Loucy (cell line): ENCODE results near the gene BIN1.
A peak's percentile ranks its signal among the peaks of the same experiment; 100 is the strongest.

ENCODE experiments used
- H2AFZ ChIP-seq: fragments of 200-600 bp; sonication (generic); 2 replicates; pipeline ENCODE4 v1.6.0; 2016; ENCODE audit warnings: antibody characterized with exemption, mild to moderate bottlenecking, low read length, moderate library complexity
- H3F3A ChIP-seq: fragments of 200-600 bp; 2 replicates; pipeline ENCODE4 v1.6.0; 2016; ENCODE audit warnings: antibody characterized with exemption, low read depth, mild to moderate bottlenecking
- H3K27me3 ChIP-seq: fragments of 200-600 bp; sonication (generic); 2 replicates; pipeline ENCODE4 v1.6.1; 2014; ENCODE audit warnings: low read length, mild to moderate bottlenecking; ENCODE audit not compliant: insufficient read depth, poor library complexity, severe bottlenecking
- H3K36me3 ChIP-seq: fragments of 200-600 bp; sonication (generic); 2 replicates; pipeline ENCODE4 v1.6.1; 2016; ENCODE audit warnings: low read length; ENCODE audit not compliant: insufficient read depth
- H3K4me1 ChIP-seq: fragments of 200-600 bp; sonication (generic); 2 replicates; pipeline ENCODE4 v1.5.1; 2014; ENCODE audit warnings: low read length, mild to moderate bottlenecking; ENCODE audit not compliant: insufficient read depth, poor library complexity, severe bottlenecking
- H3K4me2 ChIP-seq: fragments of 200-600 bp; sonication (generic); 2 replicates; pipeline ENCODE4 v1.6.0; 2014; ENCODE audit warnings: antibody characterized with exemption, low read length, low read depth, mild to moderate bottlenecking; ENCODE audit not compliant: poor library complexity, severe bottlenecking
- H3K4me3 ChIP-seq: fragments of 200-600 bp; sonication (generic); 2 replicates; pipeline ENCODE4 v1.5.1; 2014; ENCODE audit warnings: low read length, mild to moderate bottlenecking, mixed read lengths; ENCODE audit not compliant: poor library complexity, severe bottlenecking
- H3K79me2 ChIP-seq: fragments of 200-600 bp; sonication (generic); 2 replicates; pipeline ENCODE4 v1.6.1; 2014; ENCODE audit warnings: low read length; ENCODE audit not compliant: insufficient read depth
- H3K9ac ChIP-seq: fragments of 200-600 bp; sonication (generic); 2 replicates; pipeline ENCODE4 v1.6.0; 2014; ENCODE audit warnings: mild to moderate bottlenecking, low read depth, low read length, moderate library complexity; ENCODE audit not compliant: poor library complexity, severe bottlenecking
- H3K9me2 ChIP-seq: fragments of 200-600 bp; sonication (generic); replicated peaks from 2 replicates; pipeline ENCODE4 v1.6.1; 2016; ENCODE audit warnings: low read depth, low read length, mixed read lengths
- H3K9me3 ChIP-seq: fragments of 200-600 bp; sonication (generic); 2 replicates; pipeline ENCODE4 v1.6.1; 2014; ENCODE audit warnings: mild to moderate bottlenecking, antibody characterized with exemption, low read length, low read depth; ENCODE audit not compliant: insufficient read depth
- H4K20me1 ChIP-seq: fragments of 200-600 bp; sonication (generic); 2 replicates; pipeline ENCODE4 v1.6.0; 2014; ENCODE audit warnings: antibody characterized with exemption, low read length, mild to moderate bottlenecking; ENCODE audit not compliant: insufficient read depth, poor library complexity, severe bottlenecking
- EZH2phosphoT487 ChIP-seq: fragments of 200-600 bp; IDR thresholded peaks from 2 replicates; pipeline ENCODE4 v1.6.1; 2018; ENCODE audit warnings: antibody characterized with exemption, mild to moderate bottlenecking, moderate library complexity, borderline replicate concordance
- TF ChIP-seq, protein P1 (sequence below): fragments of 200-600 bp; sonication (generic); conservative IDR thresholded peaks from 2 replicates; pipeline ENCODE4 v1.5.1; 2014; ENCODE audit warnings: mild to moderate bottlenecking, antibody characterized with exemption, low read length

The BIN1 gene

DNA sequence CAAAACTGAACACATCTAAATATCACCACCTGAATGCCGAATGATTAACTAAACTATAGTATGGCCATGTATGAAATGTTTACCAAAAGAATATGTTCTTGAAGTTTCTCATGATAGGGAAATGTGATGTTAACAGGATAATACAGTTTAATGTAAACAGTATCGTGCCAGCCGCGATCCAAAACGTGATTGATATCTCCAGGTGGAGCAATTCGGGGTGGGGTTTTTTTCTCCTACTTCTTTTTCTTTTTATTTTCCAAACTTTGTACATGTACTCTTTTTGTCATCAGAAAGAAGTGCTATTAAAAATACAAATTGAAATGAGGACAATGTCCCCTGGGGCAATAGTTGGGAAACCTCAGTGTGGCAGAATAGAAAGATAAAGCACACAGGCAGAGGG is 4.0 kb upstream of the BIN1 start:
- TF ChIP-seq EZH2phosphoT487: no peak
- TF ChIP-seq, protein P1, sequence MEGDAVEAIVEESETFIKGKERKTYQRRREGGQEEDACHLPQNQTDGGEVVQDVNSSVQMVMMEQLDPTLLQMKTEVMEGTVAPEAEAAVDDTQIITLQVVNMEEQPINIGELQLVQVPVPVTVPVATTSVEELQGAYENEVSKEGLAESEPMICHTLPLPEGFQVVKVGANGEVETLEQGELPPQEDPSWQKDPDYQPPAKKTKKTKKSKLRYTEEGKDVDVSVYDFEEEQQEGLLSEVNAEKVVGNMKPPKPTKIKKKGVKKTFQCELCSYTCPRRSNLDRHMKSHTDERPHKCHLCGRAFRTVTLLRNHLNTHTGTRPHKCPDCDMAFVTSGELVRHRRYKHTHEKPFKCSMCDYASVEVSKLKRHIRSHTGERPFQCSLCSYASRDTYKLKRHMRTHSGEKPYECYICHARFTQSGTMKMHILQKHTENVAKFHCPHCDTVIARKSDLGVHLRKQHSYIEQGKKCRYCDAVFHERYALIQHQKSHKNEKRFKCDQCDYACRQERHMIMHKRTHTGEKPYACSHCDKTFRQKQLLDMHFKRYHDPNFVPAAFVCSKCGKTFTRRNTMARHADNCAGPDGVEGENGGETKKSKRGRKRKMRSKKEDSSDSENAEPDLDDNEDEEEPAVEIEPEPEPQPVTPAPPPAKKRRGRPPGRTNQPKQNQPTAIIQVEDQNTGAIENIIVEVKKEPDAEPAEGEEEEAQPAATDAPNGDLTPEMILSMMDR: no peak

DNA sequence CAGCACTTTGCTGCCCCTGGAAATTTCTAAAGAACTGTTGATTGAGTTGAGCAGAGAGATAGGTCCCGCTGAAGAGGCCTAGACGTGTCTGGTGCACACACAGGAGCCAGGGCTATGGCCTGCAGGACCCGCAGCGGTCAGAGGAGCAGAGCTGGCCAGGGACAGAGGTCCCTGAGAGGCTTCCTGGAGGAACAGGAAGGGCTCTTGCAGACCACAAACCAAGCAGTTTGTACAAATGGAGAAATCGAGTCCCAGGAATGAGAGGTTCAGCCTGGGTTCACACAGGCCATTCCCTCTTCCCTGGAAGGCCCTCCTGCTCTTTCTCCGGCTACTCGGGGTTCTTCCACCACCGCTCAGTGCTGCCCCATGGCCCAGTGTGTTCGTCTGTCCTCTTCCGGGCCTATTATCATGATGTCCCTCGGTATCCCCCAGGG is 1.2 kb upstream of the BIN1 start:
- no peaks in the 10 kb centered on the region for H3K36me3 ChIP-seq
- H3K9me3 ChIP-seq: no peaks in the 10 kb centered on the region
- H3F3A ChIP-seq: no peaks in the 10 kb centered on the region
- peak overlapping the region; percentile 83 for H3K4me2 ChIP-seq
- TF ChIP-seq, protein P1: no peak
- no peak for TF ChIP-seq EZH2phosphoT487
- H3K27me3 ChIP-seq: peaks cover 13% of the 10 kb centered on the region
- H3K4me1 ChIP-seq: no peaks in the 10 kb centered on the region
- H3K79me2 ChIP-seq: no peaks in the 10 kb centered on the region
- H3K4me3 ChIP-seq: peak overlapping the region; percentile 83
- H2AFZ ChIP-seq: peak overlapping the region; percentile 99
- H3K9me2 ChIP-seq: no peaks in the 10 kb centered on the region
- H3K9ac ChIP-seq: no peak overlapping the region
- no peaks in the 10 kb centered on the region for H4K20me1 ChIP-seq

More for the DNA sequence above, 4.0 kb upstream of the BIN1 start:
- H3K4me1 ChIP-seq: no peaks in the 10 kb centered on the region
- no peaks in the 10 kb centered on the region for H3K79me2 ChIP-seq
- no peaks in the 10 kb centered on the region for H3F3A ChIP-seq
- H3K9me3 ChIP-seq: no peaks in the 10 kb centered on the region
- no peaks in the 10 kb centered on the region for H3K36me3 ChIP-seq
- no peak overlapping the region for H3K4me3 ChIP-seq
- no peaks in the 10 kb centered on the region for H4K20me1 ChIP-seq
- H3K9me2 ChIP-seq: no peaks in the 10 kb centered on the region
- H3K4me2 ChIP-seq: no peak overlapping the region
- no peak overlapping the region for H2AFZ ChIP-seq
- H3K27me3 ChIP-seq: peaks cover 13% of the 10 kb centered on the region
- H3K9ac ChIP-seq: no peak overlapping the region

DNA sequence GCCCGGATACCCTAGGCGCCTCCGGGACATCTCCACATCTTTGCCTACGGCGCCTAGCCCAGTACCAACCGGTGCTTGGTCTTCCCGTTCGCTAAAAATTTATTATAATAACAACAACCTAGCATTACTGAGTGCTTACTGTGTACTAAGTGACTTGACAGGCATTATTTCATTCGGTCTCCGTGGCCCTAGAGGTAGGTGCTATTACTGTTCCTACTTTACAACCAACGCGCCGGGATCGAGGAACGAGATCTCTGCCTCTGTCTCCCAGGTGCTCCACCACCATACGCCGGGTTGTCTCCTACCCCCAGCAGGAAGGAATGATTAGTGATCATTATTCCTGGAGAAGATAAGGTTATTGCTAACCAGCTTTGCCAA is 657 bp upstream of the BIN1 start:
- peak overlapping the region; percentile 58 for H3K9ac ChIP-seq
- TF ChIP-seq, protein P1: no peak
- no peak for TF ChIP-seq EZH2phosphoT487

More for the DNA sequence above, 657 bp upstream of the BIN1 start:
- no peaks in the 10 kb centered on the region for H3K36me3 ChIP-seq
- H3K9me3 ChIP-seq: no peaks in the 10 kb centered on the region
- H3K9me2 ChIP-seq: no peaks in the 10 kb centered on the region
- H3K27me3 ChIP-seq: peaks cover 13% of the 10 kb centered on the region
- H4K20me1 ChIP-seq: no peaks in the 10 kb centered on the region
- no peaks in the 10 kb centered on the region for H3K4me1 ChIP-seq
- no peaks in the 10 kb centered on the region for H3K79me2 ChIP-seq
- peak overlapping the region; percentile 83 for H3K4me3 ChIP-seq
- peak overlapping the region; percentile 99 for H2AFZ ChIP-seq
- H3F3A ChIP-seq: no peaks in the 10 kb centered on the region
- peak overlapping the region; percentile 83 for H3K4me2 ChIP-seq
